B cell (primary cell): ENCODE results near the gene ACTBL2. TPM values are rescaled to one million over a fixed set of nuclear protein-coding genes. Genes with fewer than 3 reads are reported as not detected.

ENCODE experiments used
- ATAC-seq: fragments of 200-7000 bp; cut with Tn5 transposase; one replicate; pipeline ENCODE4 v1.10.0; 2021; ENCODE audit warnings: low read depth, mild to moderate bottlenecking, moderate number of reproducible peaks, moderate library complexity
- CTCF ChIA-PET: fragments of 350-600 bp; sonication (Branson Sonifier 250); formaldehyde crosslinking; loops from one replicate; lab custom pipeline; 2021; ENCODE audit warnings: antibody characterized with exemption, inconsistent platforms; lab: Charles Lee
- POLR2A ChIA-PET: fragments of 350-600 bp; sonication (Branson Sonifier 250); formaldehyde crosslinking; loops from one replicate; lab custom pipeline; 2021; ENCODE audit warnings: antibody characterized with exemption; lab: Charles Lee
- DNase-seq: peaks from one replicate; pipeline ENCODE4 v3.0.0; 2013
- H2AFZ ChIP-seq: 2 replicates; pipeline ENCODE4 v1.6.1; 2012; ENCODE audit warnings: mild to moderate bottlenecking, low read depth, low read length; ENCODE audit not compliant: insufficient read depth, poor library complexity, severe bottlenecking
- H3K27ac ChIP-seq, 2 donors: 1 replicate in 1 of 2; 2 replicates in 1 of 2; pipeline ENCODE4 v1.5.1; 2012 to 2013; ENCODE audit warnings: low read length in 2 of 2, mild to moderate bottlenecking in 2 of 2, moderate library complexity in 1 of 2
- H3K27me3 ChIP-seq, 4 experiments: fragments of 200-600 bp in 1 of 4; sonication (generic) in 1 of 4; replicated peaks in 1 of 4; 1 replicate in 2 of 4; 2 replicates in 2 of 4; pipeline versions ENCODE4 v1.6.1 to v1.7.0; 2013 to 2016; ENCODE audit warnings: low read length in 3 of 4, mild to moderate bottlenecking in 2 of 4, mixed read lengths in 1 of 4, moderate library complexity in 1 of 4; ENCODE audit not compliant: insufficient read depth in 4 of 4, control insufficient read depth in 3 of 4; ENCODE audit errors: control extremely low read depth in 1 of 4
- H3K36me3 ChIP-seq, 2 experiments: replicated peaks in 1 of 2; 1 replicate in 1 of 2; 2 replicates in 1 of 2; pipeline versions ENCODE4 v1.6.1 to v1.7.1; 2013; ENCODE audit warnings: low read length in 1 of 2; ENCODE audit not compliant: insufficient read depth in 2 of 2, control insufficient read depth in 1 of 2; ENCODE audit errors: control extremely low read depth in 1 of 2, extremely low read depth in 1 of 2
- H3K4me1 ChIP-seq, 2 donors: fragments of 200-600 bp in 1 of 2; sonication (generic) in 1 of 2; 1 replicate in 1 of 2; 2 replicates in 1 of 2; pipeline versions ENCODE4 v1.5.1 to v1.6.1; 2013 to 2017; ENCODE audit warnings: low read length in 2 of 2; ENCODE audit not compliant: control insufficient read depth in 2 of 2, insufficient read depth in 2 of 2
- H3K4me2 ChIP-seq: replicated peaks from 2 replicates; pipeline ENCODE3; 2012; ENCODE audit warnings: mild to moderate bottlenecking, low read depth, low read length; ENCODE audit not compliant: poor library complexity, severe bottlenecking
- H3K4me3 ChIP-seq, 5 experiments: fragments of 200-600 bp in 1 of 5; sonication (generic) in 1 of 5; 1 replicate in 3 of 5; 2 replicates in 2 of 5; pipeline versions ENCODE4 v1.5.1 to v1.7.0; 2011 to 2016; ENCODE audit warnings: low read length in 4 of 5, mild to moderate bottlenecking in 4 of 5, low read depth in 2 of 5, control low read depth in 1 of 5, moderate library complexity in 1 of 5; ENCODE audit not compliant: insufficient read depth in 1 of 5; ENCODE audit errors: control extremely low read depth in 1 of 5, extremely low read depth in 1 of 5
- H3K79me2 ChIP-seq: fragments of 200-600 bp; sonication (generic); one replicate; pipeline ENCODE4 v1.6.0; 2016; ENCODE audit warnings: low read length; ENCODE audit not compliant: control insufficient read depth, insufficient read depth
- H3K9ac ChIP-seq: fragments of 200-600 bp; sonication (generic); 2 replicates; pipeline ENCODE4 v1.6.1; 2017; ENCODE audit warnings: mild to moderate bottlenecking, low read length, moderate library complexity
- H3K9me3 ChIP-seq, 3 donors: one replicate each; pipeline versions ENCODE4 v1.6.1 to v1.7.1; 2013; ENCODE audit warnings: low read length in 2 of 3; ENCODE audit not compliant: control insufficient read depth in 2 of 3, insufficient read depth in 1 of 3; ENCODE audit errors: control extremely low read depth in 1 of 3
- H4K20me1 ChIP-seq: 2 replicates; pipeline ENCODE4 v1.6.0; 2012; ENCODE audit warnings: mild to moderate bottlenecking, low read length; ENCODE audit not compliant: insufficient read depth, control insufficient read depth, poor library complexity, severe bottlenecking
- H3K27ac Mint-ChIP-seq: one replicate; pipeline ENCODE4 v1.8.0; 2021; ENCODE audit warnings: mixed read lengths
- H3K27me3 Mint-ChIP-seq: one replicate; pipeline ENCODE4 v1.8.0; 2021; ENCODE audit warnings: mixed read lengths
- H3K4me1 Mint-ChIP-seq: one replicate; pipeline ENCODE4 v1.8.0; 2021; ENCODE audit warnings: mixed read lengths
- H3K4me3 Mint-ChIP-seq: one replicate; pipeline ENCODE4 v1.8.0; 2021; ENCODE audit warnings: mixed read lengths
- H3K9me3 Mint-ChIP-seq: one replicate; pipeline ENCODE4 v1.8.0; 2022; ENCODE audit warnings: mixed read lengths; ENCODE audit not compliant: insufficient read depth
- EZH2 ChIP-seq: IDR thresholded peaks from 2 replicates; pipeline ENCODE4 v1.6.1; 2012; ENCODE audit warnings: borderline replicate concordance, low read depth, mild to moderate bottlenecking, moderate library complexity, low read length; ENCODE audit not compliant: insufficient read depth, poor library complexity, severe bottlenecking
- WGBS: methylation state at CpG from one replicate; pipeline ENCODE4 v1.1.5; 2013; ENCODE audit warnings: missing lambda C conversion rate; ENCODE audit not compliant: insufficient coverage; 5-methylcytosine and 5-hydroxymethylcytosine counted together
- intact Hi-C: fragments of 100-400 bp; cut with micrococcal nuclease; formaldehyde crosslinking; loops from one replicate; pipeline ENCODE4 v1.10.0; 2022
- polyA plus RNA-seq: library from polyadenylated mRNA; depleted of rRNA; stranded (reverse); fragments of >200 nt; gene quantifications from 2 replicates; pipeline ENCODE4 v1.2.3, GENCODE V29; 2012
- total RNA-seq, 2 donors: library from RNA; stranded (reverse); fragments of 120-200 nt in 1 of 2; gene quantifications; 1 replicate in 1 of 2; 2 replicates in 1 of 2; pipeline versions ENCODE4 v1.2.3 to v1.2.4, GENCODE V29; 2013 to 2022
- TF ChIP-seq, protein P1 (sequence below): fragments of 200-600 bp; IDR thresholded peaks from one replicate; pipeline ENCODE4 v1.8.0; 2022; ENCODE audit warnings: antibody characterized with exemption, mild to moderate bottlenecking

ACTBL2 gene
- total and polyA plus RNA-seq, 2 donors (not counting 1 experiment from before 2014, with no cell fraction given) = not detected

DNA sequence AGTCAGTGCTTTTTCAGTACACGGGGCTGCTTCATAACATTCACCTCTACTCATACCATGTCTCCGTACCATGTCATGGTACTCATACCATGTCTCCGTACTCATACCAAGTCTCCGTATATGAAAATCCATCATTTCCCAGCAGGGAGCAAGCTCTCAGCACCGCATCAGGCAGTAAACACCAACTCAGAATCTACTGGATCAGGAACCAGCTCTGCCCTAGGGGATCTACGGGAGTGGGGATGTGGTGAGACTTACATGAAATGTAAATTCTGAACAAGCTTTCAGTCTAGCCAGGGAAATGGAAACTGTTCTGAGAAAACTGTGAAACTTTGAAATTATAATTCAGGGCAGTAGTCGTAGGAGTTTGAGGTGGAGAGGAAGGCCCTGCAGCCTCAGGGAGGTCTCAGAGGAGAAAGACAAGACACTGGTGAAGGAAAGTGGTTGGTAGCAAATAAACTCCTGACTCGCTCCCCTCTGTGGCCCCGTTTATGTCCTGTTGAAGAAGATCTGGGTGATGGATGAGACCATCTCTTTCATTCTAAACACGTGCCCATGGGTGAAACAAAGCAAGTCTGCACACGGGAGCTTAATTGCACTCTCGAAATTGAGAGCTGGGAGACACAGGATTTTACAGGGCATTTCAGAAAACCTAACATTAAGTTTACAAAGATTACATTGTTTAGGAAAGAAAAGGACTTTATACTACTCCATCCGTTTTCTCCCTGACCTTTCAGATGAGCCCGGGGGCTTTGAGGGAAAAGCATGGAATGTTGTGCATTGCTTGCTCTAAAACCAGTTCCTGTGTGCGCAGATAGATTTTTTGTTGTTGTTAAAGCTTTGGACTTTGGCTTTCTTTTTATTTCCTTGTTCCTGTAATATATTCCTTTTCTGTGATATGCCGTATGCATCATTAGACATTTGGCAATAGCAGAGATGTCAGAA lies 26.8 kb downstream of the ACTBL2 start:
- no peak overlapping the region for H2AFZ ChIP-seq
- ChIA-PET CTCF (no interaction called here), POLR2A (no interaction called here)
- H3K27ac ChIP-seq = no peak overlapping the region
- H3K27ac Mint-ChIP-seq = no peak overlapping the region
- H3K4me3 ChIP-seq = no peak overlapping the region
- H3K36me3 ChIP-seq = no peaks in the 10 kb centered on the region
- 84% methylated on average over 10 of the region's 16 CpGs for WGBS
- H3K4me1 Mint-ChIP-seq = no peaks in the 10 kb centered on the region
- H3K9ac ChIP-seq = no peak overlapping the region
- H3K9me3 Mint-ChIP-seq = no peaks in the 10 kb centered on the region
- DNase-seq (no peak), ATAC-seq (no peak)
- intact Hi-C loops = no loop called here
- no peaks in the 10 kb centered on the region for H3K4me1 ChIP-seq
- no peaks in the 10 kb centered on the region for H3K79me2 ChIP-seq
- no peaks in the 10 kb centered on the region for H3K9me3 ChIP-seq
- H3K27me3 Mint-ChIP-seq = no peaks in the 10 kb centered on the region
- H4K20me1 ChIP-seq = no peaks in the 10 kb centered on the region
- H3K27me3 ChIP-seq = peaks cover 0 to 3% (median 0%) of the 10 kb centered on the region in 4 experiments
- TF ChIP-seq, protein P1, sequence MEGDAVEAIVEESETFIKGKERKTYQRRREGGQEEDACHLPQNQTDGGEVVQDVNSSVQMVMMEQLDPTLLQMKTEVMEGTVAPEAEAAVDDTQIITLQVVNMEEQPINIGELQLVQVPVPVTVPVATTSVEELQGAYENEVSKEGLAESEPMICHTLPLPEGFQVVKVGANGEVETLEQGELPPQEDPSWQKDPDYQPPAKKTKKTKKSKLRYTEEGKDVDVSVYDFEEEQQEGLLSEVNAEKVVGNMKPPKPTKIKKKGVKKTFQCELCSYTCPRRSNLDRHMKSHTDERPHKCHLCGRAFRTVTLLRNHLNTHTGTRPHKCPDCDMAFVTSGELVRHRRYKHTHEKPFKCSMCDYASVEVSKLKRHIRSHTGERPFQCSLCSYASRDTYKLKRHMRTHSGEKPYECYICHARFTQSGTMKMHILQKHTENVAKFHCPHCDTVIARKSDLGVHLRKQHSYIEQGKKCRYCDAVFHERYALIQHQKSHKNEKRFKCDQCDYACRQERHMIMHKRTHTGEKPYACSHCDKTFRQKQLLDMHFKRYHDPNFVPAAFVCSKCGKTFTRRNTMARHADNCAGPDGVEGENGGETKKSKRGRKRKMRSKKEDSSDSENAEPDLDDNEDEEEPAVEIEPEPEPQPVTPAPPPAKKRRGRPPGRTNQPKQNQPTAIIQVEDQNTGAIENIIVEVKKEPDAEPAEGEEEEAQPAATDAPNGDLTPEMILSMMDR = no peak
- no peak for TF ChIP-seq EZH2
- H3K4me3 Mint-ChIP-seq = no peak overlapping the region
- H3K4me2 ChIP-seq = no peak overlapping the region

DNA sequence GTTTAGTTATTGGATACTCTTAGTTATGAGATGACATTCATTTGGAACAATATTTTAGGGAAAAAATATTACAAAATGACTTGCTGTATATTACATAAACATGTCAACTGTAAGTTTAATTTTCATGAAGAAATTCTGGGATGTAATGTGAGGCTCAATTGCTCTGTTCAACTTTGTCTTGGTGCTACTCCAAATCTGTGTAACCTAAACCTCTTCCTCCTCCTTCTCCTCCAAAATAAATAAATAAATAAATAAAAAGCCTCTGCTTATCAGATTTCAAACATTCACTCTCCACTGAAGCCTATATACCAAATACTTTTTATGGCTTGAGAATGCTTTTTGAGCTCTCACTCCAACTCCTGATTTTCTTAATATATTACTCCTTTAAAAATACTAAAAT lies 27.7 kb downstream of the ACTBL2 start:
- H3K4me1 Mint-ChIP-seq = no peaks in the 10 kb centered on the region
- H4K20me1 ChIP-seq = no peaks in the 10 kb centered on the region
- no peak overlapping the region for H3K4me3 Mint-ChIP-seq
- H3K9me3 ChIP-seq = no peaks in the 10 kb centered on the region
- no peak overlapping the region for H3K4me3 ChIP-seq
- no peaks in the 10 kb centered on the region for H3K79me2 ChIP-seq
- H2AFZ ChIP-seq = no peak overlapping the region
- H3K27me3 ChIP-seq = peaks cover 0 to 3% (median 0%) of the 10 kb centered on the region in 4 experiments
- ChIA-PET CTCF (no interaction called here), POLR2A (no interaction called here)
- intact Hi-C loops = no loop called here
- peaks cover 6% of the 10 kb centered on the region for H3K27me3 Mint-ChIP-seq
- TF ChIP-seq EZH2 = no peak
- TF ChIP-seq, protein P1 = no peak
- no peaks in the 10 kb centered on the region for H3K4me1 ChIP-seq
- no peak overlapping the region for H3K27ac ChIP-seq
- H3K27ac Mint-ChIP-seq = no peak overlapping the region
- DNase-seq (no peak), ATAC-seq (no peak)
- H3K36me3 ChIP-seq = no peaks in the 10 kb centered on the region
- no peak overlapping the region for H3K4me2 ChIP-seq
- H3K9me3 Mint-ChIP-seq = no peaks in the 10 kb centered on the region
- no peak overlapping the region for H3K9ac ChIP-seq
